DMS114 treated with DMSO at 0.1 percent for 48 hours (cell line): ENCODE results near the gene TASP1.
"Not testable (repeated sequence)": the region's sequence is repeated elsewhere in the genome, so short reads cannot be mapped to it uniquely, and the experiment has no call there.

ENCODE experiments used
- DNase-seq: peaks from one replicate; lab custom pipeline; 2025; ENCODE audit not compliant: unreplicated experiment; lab: John Stamatoyannopoulos, UW

TASP1 gene

GRCh38 chr20:13650474-13650873 lies 11.7 kb upstream of the TASP1 start:
- DNase-seq = no peak

GRCh38 chr20:13648291-13649228 lies 9.8 kb upstream of the TASP1 start:
- DNase-seq = no peak

DNA sequence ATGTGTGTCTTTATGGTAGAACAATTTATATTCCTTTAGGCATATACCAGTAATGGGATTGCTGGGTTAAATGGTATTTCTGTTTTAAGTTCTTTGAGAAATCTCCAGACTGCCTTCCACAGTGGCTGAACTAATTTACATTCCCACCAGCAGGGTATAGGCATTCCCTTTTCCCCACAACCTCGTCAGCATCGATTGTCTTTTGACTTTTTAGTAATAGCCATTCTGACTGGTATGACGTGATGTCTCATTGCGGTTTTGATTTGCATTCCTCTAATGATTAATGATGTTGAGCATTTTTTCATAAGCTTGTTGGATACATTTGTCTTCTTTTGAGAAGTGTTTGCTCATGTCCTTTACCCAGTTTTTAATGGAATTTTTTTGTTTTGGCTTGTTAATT lies 5.3 kb upstream of the TASP1 start:
- no peak for DNase-seq

GRCh38 chr20:13639150-13639497 lies 392 bp upstream of the TASP1 start:
- no peak for DNase-seq

DNA sequence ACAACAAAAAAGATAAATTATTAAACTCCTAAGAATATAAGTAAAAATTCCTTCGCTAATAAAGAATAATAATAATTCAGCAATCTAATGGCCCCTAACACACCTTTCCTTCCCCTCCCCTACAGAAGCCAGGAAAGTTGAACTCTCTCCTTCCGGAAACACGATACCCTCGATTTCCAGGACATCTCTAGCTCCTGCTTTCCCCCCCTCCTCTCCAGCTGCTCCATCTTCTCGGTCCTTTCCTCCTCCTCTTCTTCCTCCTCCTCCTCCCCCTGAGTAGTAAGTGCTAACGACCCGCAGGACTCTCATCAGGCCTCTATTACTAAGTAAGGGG lies 603 bp downstream of the TASP1 start:
- DNase-seq = no peak

DNA sequence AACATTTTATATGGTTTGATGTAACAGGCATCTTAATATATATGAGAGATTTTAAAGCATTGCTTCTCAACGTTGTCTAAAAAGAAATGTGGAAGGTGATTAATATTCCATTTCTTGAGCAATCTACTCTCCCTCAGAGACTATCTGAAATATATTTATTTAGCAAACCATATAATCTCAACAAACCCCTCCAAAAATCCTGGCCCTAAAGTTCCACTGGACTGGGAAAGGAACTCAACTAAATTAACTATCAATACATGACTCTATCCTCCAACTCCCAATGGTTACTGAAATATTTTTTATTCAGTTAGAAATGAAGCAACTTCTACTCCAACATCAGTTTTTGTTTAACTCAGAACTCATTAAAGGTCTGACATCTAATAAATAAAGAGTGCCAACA lies 6.3 kb downstream of the TASP1 start:
- DNase-seq = no peak

DNA sequence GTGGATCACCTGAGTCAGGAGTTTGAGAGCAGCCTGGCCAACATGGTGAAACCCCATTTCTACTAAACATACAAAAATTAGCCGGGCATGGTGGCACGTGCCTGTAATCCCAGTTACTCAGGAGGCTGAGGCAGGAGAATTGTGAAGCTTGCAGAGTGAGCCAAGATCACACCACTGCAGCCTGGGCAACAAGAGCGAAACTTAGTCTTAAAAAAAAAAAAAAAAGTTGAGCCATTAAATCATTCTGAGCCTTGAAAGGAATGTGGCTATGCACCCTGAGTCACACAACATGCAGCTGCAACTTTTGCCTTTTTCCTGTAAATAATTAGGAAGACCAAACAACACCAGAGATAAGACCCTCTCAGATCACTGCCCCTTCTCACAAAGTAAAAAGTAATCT lies 11.2 kb downstream of the TASP1 start:
- DNase-seq = not testable (repeated sequence)

DNA sequence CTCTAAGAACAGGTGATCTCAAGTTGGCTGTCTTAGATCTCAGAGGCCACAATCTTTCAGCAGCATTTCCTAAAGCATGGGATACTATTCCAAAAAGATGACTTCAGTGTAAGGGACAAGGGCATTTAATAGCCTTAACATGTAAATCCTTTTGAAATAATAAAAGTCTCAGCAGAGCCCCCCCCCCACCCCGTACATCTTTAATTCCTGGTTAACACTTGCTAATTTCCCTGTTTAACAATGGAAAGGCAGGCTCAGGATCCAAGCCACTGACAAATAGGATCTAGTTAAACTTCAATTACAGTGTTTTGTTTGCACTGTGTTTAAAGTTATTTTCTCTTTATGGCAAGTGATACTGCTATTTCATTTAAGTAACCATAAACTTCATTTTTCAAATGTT lies 12.0 kb downstream of the TASP1 start:
- DNase-seq = no peak

DNA sequence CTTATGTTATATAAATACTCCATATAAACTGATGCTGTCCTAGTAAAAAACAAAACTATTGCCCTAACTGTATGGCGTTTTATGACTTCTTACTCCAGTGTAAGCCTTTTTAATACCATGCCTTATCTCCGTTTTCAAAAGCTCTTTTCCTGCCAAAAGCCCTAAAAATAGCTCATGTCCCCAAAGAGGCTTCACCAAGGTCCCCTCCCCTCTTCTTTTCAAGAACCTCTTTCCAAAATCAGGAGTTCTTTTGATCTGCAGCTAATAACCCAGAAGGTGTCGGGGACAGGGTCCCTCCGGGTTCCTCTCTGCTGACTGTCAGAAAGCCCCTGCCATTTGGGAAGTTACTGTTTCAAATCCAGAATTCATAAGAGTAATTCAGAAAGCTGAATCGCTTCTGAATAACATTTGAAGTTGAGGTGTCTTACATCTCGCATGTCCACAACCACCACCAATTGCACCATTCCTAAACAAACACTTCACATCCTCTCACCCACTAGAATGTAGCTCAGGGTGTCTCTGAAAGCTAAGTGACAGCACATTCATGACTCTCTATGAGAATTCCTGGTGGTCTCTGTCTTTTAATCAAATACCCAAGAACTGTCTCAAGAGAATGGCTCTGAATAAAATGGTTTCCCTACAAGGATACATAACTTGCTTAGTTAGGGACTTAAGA lies 13.3 kb downstream of the TASP1 start:
- DNase-seq = no peak

DNA sequence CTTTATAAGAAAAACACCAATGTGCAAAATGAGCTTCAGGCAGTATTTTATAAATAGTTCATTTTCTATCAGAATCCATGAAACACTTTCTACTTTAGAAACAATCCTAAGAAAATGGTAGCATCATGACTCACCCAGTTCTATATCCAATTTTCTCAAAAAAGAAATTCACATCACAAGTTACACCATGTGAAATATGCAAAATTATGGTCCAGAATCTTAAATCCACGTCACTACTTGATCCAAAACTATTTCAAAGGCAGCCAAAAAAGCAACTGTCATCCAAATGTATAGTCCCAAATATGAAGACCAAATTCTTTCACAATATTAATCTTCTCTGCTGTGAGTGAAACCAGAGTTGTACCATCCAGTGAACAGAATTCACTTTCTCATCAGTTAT lies 19.3 kb downstream of the TASP1 start:
- not testable (repeated sequence) for DNase-seq

GRCh38 chr20:13618456-13618855 lies 20.3 kb downstream of the TASP1 start:
- not testable (repeated sequence) for DNase-seq

GRCh38 chr20:13617585-13617984 lies 21.1 kb downstream of the TASP1 start:
- DNase-seq = not testable (repeated sequence)

DNA sequence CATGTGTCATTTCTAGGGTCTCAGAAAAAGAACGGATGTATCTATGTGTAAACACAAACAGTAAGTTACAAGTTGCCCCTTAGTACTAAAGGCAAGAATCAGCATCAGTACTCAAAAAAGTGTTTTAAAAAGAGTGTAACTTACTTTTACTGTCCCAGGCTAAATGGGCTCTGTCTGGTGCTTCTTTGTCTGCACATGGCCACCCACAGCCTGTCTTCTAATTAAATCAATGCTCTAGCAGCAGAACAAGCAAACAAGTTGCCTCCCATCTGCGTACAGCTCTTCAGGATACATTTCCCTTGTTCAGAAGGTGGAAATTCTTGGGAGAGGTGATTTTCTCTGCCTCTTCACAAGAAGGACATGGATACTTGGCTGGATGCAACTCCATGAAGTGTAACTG lies 22.0 kb downstream of the TASP1 start:
- DNase-seq = not testable (repeated sequence)

- DNase-seq = no peak
Measured at GRCh38 chr20:13613917-13614316, 24.8 kb downstream of the TASP1 start.

GRCh38 chr20:13611611-13612125 lies 27.1 kb downstream of the TASP1 start:
- DNase-seq = no peak

- no peak for DNase-seq
Measured at GRCh38 chr20:13610184-13610583, 28.5 kb downstream of the TASP1 start.

GRCh38 chr20:13608066-13608465 lies 30.7 kb downstream of the TASP1 start:
- no peak for DNase-seq

GRCh38 chr20:13593423-13593822 lies 45.3 kb downstream of the TASP1 start:
- DNase-seq = not testable (repeated sequence)

- no peak for DNase-seq
Measured at GRCh38 chr20:13588049-13588448, 50.7 kb downstream of the TASP1 start.

GRCh38 chr20:13587370-13587769 lies 51.4 kb downstream of the TASP1 start:
- no peak for DNase-seq

DNA sequence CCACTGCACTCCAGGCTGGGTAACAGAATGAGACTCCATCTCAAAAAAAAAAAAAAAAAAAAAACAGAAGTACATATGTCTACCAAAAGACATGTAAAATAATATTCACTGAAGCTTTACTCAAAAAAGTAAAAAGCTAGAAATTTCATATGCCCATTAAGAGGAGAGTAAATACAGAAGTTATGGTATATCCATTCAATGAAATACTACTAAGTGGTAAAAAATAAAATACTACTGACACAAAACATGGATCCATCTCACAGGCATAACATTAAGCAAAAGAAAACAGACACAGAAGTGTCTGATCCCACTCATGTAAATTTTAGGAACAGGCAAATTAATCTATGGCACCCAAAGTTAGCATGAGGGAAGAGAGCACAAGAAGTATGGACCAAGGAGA lies 52.6 kb downstream of the TASP1 start:
- no peak for DNase-seq

DNA sequence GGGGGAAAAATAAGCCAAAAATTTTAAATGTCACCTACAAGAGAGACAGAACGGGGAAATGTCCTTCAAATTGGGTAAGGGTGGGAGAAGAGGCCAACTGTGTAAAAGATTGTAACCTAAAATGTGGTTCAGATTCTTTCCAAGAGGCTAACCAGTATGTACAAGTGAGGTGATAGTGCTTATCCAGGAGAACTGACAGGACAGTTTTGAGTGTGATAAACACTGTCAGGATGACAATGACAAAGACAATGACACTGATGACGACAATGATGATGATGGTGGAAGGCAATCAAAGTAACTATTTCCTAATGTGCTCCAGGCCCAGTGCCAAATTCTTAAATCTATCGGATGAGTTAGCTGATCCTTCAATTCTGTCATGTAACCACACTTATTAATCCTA lies 57.3 kb downstream of the TASP1 start:
- DNase-seq = no peak
